ENCODE data around the gene PODXL.
"Not testable (repeated sequence)": the region's sequence is repeated elsewhere in the genome, so short reads cannot be mapped to it uniquely, and the experiment has no call there.

The PODXL gene

DNA sequence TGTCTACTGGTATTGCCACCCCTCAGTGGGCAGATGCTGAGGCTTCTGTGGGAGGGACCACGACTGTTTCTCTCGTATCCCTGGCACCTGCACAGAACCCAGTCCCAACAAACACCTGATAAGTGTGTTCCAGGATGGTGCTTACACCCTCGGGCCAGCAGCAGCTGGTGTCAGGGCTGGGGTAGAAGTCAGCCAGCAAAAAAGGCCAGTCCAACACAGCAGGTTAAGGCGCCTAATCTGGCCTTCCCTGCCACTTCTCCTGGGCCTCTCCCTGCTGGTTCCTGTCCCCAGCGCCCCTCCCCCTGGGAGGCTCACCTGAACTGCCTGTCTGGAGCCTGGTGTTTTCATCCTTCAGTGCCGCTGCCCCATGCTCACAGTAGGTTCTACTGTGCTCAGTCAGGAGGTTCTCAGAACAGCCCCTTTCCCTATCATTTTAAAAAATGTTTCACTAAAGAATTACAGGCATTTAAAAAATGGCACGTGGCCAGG, 20.0 kb downstream of the PODXL start:
- DNase-seq = no peak

- no peak for DNase-seq
These were observed 22.6 kb downstream of the PODXL start for GRCh38 chr7:131533566-131534561.

DNA sequence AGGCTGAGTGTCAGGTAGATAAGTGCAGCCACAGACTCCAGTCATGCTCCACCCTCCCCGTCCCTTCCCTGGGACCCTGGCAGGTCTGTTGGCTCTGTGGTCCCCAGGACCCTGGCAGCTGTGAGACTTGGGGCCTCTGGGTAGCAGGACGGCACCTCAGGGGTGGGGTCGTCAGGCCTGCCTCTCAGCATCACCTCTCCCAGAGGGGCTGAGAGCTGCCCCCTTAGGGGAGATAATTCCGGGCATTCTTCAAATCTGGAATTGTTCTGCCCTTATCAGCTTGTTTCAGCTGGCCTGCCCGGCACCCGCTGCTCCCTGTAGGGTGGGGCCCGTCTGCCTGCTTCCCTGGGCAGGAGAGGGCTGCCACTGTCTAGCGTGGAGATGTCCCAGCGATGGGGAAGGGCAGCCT, 23.3 kb downstream of the PODXL start:
- no peak for DNase-seq

DNA sequence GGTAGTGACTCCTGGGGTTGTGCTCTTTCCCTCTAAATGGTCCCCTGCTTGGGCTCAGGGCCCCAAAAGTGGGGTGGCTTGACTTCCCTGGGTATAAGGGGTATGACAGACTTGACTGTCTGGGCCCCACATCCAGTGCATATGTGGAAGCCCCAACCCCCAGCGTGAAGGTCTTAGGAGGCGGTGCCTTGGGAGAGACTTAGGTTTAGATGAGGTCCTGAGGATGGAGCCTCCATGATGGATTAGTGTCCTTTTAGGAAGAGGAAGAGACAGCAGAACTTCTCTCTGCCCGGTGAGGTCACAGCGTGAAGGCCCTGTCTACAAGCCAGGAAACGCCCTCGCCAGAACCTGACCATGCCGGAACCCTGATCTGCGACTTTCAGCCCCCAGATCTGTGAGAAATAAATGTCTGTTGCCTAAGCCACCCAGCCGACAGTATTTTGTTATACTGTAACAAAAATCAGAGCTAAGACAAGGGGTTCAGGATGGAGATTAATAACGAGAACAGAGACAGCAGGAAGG, 23.8 kb downstream of the PODXL start:
- no peak for DNase-seq

DNA sequence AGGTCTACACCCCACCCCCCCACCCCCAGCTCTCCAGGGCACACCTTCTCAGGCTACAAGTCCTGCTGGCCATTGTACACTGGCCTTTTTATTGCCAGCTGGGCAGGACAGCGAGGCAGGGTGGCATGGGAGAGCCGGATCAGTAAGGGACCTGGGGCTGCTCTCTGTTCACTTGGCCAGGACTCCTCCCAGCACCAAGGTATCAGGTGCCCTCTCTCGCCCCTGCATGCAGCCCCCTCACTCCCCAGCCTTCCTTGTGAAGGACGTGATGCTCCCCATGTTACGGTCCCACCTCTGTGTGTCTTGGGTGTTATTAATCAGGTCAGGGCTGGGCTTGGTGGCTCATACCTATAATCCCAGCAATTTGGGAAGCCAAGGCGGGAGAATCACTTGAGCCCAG, 26.3 kb downstream of the PODXL start:
- DNase-seq = no peak

GRCh38 chr7:131529617-131530016, 26.8 kb downstream of the PODXL start:
- DNase-seq = no peak

- DNase-seq = no peak
These were observed 27.2 kb downstream of the PODXL start for GRCh38 chr7:131529179-131529578.

DNA sequence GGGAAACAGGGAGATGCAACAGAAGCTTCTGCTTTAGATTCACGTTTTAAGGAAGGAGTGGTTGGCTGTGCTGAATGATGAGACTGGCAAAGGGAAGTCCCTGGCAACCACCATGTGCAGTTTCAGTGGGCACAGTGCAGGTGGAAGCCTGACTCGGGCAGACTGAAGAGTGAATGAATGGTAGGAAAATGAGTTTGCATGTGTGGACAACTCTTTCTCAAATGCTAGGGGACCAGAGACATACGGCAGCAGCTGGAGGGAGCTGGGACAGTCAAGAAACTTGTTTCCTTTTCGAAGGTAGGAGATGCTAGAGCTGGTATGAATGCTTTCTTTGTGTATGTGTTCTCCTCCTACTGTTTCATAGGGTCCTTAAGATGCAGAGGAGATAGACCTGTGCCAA, 29.0 kb downstream of the PODXL start:
- no peak for DNase-seq

- DNase-seq = no peak
These were observed 30.6 kb downstream of the PODXL start for GRCh38 chr7:131525820-131526219.

DNA sequence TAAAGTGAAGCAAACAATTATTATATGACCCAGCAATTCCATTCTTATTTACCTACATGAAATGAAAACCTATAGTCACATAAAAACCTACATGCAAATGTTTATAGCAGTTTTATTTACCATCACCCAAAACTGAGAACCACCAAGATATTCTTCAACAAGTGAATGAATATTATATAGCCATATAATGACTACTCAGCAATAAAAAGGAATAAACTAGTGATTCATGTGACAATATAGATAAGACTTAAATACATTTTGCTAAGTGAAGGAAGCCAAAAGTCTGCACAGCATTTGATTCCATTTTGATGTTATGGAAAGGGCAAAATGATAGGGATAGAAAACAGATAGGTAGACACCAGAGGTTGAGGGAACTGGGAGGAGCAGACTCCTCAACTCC, 31.7 kb downstream of the PODXL start:
- DNase-seq = no peak

DNA sequence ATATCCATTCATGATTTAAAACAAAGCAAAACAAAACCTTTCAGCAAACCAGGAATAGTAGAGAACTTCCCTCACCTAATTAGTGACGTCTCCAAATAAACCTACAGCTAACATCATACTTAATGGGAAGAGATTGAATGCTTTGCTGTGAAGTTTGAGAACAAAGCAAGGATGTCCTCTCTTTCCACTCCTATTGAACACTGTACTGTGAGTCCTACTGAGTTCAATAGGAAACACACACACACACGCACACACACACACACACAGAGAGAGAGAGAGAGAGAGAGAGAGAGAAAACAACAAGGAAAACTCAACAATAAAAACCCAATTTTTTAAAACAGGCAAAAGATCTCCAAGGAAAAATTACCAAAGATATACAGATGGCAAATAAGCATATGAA, 32.3 kb downstream of the PODXL start:
- no peak for DNase-seq

DNA sequence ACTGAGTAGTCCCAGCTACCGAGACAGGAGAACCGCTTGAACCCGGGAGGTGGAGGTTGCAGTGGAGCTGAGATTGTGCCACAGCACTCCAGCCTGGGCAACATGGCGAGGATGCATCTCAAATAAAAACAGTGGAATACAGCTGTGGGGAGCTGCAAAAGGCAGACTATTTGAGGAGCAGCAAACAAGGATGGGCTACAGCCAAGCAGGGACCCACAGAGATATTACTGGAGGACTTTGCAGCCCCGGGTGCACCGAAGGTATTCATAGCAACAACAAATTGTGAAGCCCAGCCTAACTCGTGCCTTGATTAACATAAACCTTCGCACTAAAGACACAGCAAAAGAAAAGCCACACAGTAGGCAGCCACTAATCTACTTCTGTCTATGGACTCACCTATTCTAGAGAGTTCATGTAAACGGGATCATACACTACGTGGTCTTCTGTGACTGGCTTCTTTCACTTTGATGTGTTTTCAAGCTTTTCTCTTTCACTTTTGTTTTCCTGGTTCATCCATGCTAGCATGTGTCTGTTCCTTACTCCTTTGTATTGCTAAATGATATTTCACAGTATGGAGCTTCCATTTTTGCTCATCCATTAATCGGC, 34.0 kb downstream of the PODXL start:
- DNase-seq = no peak

DNA sequence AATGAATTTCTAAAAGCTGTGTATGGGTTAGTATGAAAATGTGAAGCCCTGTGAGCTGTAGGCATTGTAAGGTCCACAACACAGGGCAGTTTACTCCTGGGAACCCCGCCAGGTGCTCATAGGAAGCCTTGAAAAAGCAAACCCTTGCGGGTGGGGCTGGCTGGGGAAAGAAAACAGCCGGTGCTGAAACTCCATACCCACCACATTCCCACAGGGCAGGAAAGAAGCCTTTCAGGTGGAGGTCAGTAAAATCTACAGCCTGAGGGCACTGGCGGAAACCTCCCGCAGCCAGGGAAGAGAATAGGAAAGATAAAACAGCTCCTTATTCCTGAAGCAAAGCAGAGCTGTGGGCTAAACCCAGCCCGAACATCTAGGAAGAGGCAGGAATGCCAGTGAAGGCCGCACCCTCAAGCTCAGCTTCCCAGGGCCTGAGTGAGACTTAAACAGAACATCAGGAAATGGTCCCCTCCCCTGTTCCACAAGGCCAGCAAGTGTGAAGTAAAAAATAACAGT, 34.7 kb downstream of the PODXL start:
- no peak for DNase-seq

GRCh38 chr7:131518626-131519025, 37.8 kb downstream of the PODXL start:
- DNase-seq = no peak

DNA sequence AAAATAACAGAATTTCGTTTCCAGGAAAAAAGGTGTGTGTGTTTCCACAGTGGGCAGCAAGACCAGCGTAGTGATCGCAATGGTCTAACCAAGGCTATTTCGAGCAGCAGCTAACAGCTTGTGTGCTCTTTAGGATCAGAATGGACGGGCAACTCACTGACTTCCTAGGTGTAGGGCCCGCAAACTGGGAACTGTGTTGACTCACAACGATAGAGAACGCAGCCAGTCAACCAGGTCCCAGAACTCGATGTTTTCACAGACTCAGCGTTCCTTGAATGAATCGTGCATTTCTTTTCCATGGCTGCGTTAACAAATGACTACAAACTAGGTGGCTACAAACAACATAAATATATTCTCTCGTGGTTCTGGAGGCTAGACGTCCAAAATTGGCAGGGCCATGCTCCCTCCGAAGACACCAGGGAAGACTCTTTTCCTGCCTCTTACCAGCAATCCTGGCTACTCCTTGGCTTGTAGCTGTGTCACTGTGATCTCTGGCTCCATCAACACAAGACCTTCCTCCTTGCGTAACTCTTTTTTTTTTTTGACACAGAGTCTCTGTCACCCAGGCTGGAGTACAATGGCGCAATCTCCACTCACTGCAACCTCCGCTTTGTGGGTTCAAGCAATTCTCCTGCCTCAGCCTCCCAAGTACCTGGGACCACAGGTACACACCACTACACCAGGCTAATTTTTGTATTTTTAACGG, 39.1 kb downstream of the PODXL start:
- no peak for DNase-seq

- not testable (repeated sequence) for DNase-seq
These were observed 41.0 kb downstream of the PODXL start for GRCh38 chr7:131515471-131515870.

DNA sequence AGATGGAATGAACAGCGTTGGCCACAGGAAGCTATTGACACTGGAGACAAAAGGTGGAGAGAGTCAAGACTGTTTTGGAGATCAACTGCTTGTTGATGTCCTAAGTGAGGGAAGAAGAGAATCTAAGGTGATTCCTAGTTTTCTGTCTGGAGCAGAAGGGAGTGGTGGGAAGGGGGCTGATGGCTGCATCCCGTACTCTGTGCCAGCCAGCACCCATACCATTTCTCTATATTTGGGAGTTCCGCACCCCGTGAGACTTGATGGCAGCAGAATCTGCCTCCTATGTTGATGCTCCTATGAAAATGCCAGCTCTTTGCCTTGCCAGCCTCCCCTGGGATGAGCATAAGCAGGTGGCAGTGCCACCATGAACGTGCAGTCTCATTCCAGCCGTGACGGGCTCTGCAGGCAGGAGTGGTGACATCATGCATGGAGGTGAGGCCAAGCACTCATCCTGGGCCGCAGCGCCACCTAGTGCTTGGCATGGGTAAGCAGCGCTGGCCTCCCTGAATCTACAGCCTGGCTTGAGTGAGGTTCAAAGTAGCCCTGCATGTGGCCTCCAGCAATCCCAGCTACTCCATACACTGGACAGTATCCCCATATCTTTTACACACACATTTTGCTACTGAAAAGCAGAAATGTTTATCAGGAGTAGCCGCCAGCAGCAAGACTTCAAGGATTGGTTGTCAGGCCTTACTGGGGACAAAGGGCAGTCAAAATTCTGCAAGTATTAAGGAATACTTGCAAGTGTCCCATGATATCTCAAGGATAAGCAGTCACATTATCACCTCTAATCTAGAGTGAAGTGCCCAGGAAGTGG, 43.0 kb downstream of the PODXL start:
- DNase-seq = peak; percentile 84

GRCh38 chr7:131511774-131512535, 44.5 kb downstream of the PODXL start:
- DNase-seq = no peak

DNA sequence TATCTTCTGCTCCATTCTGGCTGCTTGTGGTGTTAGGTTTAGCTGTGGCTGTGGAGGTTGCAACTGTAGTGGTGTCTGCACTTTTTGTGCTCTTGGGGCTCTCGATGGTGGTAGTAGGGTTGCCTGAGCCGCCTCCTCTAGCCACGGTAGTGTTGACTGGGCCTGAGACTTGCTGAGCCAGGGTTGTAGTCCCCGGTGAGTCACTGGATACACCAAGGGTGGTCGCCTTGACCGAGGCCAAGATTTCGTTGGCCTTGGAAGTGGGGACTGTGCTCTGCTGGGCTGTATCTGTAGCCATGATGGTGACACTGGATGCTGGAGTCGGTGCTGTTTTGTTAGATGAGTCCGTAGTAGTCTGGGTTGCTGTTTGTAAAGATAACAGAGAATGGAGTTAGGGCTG, 45.4 kb downstream of the PODXL start:
- no peak for DNase-seq

DNA sequence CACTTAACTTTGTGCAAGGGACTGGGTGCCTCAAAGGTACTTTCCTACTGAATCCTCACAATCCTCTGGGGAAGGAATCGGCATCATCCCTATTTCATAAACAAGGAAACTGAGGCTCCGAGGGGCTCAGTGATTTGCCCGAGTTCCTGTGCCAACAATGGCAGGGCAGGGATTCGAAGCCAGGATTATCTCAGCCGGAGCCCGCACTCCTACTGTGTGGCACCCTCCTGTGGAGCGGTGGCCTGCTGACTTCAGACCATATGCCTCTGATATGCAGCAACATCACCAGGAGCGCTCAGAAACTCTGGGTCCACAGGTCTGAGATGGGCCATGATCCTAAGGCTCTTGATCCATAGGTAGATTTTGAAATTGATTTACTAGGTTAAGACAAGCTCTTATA, 46.6 kb downstream of the PODXL start:
- no peak for DNase-seq

DNA sequence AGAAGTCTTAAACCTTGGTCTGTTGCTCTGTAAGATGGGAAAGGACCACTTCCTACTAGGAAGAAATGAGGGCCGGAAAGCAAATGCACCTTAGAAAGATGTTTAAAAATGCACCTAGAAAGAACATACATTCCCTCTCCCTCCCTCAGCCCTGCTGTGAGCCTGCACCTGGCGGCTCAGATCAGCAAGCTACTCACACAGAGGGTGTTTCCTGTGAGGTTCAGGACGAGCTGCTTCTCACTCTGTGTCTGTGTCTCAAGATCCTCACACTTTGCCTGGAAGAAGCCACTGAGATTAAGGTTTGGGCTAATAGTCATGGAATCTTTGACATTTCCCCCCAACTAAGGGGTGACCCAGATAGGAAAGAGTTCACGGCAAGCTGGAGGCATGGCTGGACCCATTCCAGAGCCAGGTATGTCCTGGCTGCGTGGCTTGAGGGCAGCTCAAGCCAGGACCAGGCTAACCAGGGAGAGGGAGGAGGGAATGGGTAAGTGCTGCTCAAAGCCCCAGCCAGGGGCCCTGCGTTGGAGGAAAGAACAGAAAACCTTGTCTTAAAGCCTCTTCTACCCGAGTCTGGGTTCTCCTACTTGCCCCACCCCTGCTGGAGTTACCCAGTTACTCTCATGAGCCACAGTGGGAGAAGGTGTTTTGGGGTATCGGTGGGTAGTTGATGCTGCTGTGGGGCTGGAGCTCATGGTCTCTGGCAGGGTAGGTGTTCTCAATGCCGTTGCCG, 47.5 kb downstream of the PODXL start:
- no peak for DNase-seq
